C4-2B (cell line): ENCODE measurements around the gene ZNF804B.

ENCODE experiments used
- ZFX ChIP-seq: fragments of 450-650 bp; IDR thresholded peaks from 2 replicates; pipeline ENCODE4 v1.6.1; 2017
- TF ChIP-seq, protein P1 (sequence below): fragments of 450-650 bp; conservative IDR thresholded peaks from 2 replicates; pipeline ENCODE4 v1.5.1; 2017; ENCODE audit warnings: mild to moderate bottlenecking

DNA sequence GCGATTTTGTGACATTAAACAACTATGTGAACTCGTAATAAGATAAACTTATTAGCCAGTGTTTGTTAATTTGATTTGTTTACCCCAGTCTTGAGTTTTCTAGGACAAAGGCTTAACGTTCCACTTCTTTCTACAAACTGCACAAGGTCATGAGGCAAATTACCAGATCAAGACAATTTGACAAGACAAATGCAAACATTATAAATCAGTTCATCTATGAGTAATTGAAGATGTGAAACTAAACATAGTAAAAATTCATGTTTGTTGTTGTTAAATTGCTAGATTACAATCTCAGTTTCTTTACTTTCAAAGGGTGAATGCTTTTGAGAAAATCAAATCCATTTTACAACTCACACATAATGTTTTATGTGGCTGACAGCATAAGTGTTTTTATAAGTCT, 13.4 kb upstream of the ZNF804B start:
- TF ChIP-seq, protein P1, sequence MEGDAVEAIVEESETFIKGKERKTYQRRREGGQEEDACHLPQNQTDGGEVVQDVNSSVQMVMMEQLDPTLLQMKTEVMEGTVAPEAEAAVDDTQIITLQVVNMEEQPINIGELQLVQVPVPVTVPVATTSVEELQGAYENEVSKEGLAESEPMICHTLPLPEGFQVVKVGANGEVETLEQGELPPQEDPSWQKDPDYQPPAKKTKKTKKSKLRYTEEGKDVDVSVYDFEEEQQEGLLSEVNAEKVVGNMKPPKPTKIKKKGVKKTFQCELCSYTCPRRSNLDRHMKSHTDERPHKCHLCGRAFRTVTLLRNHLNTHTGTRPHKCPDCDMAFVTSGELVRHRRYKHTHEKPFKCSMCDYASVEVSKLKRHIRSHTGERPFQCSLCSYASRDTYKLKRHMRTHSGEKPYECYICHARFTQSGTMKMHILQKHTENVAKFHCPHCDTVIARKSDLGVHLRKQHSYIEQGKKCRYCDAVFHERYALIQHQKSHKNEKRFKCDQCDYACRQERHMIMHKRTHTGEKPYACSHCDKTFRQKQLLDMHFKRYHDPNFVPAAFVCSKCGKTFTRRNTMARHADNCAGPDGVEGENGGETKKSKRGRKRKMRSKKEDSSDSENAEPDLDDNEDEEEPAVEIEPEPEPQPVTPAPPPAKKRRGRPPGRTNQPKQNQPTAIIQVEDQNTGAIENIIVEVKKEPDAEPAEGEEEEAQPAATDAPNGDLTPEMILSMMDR: no peak
- TF ChIP-seq ZFX: no peak
